ENCODE results near the gene NAB1.

The NAB1 gene

DNA sequence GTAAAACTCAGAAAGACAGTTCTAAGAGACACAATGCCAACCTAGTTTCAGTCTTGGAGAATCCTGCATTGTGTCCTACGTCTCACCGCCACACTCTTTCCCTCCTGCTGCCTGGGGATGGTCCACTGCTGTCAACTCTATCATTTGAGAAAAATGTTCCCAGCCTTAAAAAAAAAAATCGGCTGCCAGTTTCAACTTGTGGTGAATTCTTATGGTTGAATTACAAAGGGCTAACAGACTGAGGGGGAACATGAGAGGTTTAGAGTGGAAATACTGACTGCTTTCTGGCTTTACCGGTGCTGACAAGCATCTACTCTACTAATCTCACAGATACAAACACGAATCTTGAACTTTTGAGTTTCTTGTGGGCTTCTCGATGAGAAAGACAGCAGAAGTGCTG lies 74.0 kb downstream of the NAB1 start:
- no peak for DNase-seq (ENCODE audit: low read depth)
- H3K4me3 ChIP-seq (ENCODE audit: low read length): no peak overlapping the region
- TF ChIP-seq CTCF (conservative IDR thresholded peaks at IDR 0.05; ENCODE audit: low read depth, low read length): no peak

DNA sequence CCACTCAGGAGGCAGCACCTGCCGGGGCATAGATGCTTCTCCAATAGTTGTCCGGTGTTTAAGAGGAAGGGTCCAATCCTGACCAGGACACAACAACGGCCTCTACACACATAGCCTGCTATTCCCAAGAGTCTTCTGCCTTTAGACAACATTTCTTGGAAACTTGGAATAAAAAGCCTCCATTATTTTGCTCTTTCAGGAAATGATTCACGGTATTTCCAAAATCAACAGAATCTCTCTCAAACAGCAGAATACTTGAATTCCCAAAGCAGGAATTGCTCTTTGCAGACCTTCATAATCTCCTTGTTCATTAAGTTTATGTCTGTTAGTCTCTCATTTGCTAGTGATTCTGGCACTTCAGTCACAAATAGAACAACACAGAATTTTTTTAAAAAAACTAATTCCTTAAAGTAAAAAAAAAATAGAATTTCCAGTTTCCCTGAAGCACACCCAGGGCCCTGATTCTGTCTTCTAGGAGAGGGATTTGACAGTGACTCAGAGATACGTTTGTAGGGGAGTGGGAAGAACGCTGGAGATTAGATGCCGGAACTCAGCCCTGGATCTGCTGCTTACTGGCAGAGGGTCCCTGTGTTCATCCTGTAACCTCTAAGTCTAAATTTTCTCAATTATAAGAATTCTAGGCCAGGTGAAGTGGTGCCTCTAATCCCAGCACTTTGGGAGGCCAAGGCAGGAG lies 74.7 kb downstream of the NAB1 start:
- no peak for DNase-seq (ENCODE audit: low read depth)

DNA sequence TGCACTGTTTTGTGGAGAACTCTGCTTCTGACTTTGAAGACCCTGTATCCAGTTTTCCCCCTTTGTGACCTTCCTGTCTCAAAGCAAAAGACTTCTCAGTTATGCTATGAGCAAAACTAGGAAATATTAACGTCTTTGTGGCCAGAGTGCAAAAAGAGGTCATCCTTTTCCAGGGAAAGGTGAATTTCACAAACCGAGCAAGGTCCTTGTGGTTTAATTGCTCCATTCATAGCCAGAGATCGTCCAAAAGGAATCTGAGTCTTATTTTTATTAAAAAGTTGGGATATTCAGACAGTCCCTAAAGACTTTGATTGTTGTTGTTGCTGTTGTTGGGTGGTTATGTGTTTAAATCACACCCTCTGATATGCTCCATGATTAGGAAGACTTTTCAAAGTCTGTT lies 77.4 kb downstream of the NAB1 start:
- no peak overlapping the region for H3K4me3 ChIP-seq (ENCODE audit: low read length)
- no peak for TF ChIP-seq CTCF (conservative IDR thresholded peaks at IDR 0.05; ENCODE audit: low read depth, low read length)
- DNase-seq (ENCODE audit: low read depth): no peak

More for the DNA sequence above, 74.7 kb downstream of the NAB1 start:
- no peak overlapping the region for H3K4me3 ChIP-seq (ENCODE audit: low read length)
- no peak for TF ChIP-seq CTCF (conservative IDR thresholded peaks at IDR 0.05; ENCODE audit: low read depth, low read length)

- DNase-seq (ENCODE audit: low read depth): no peak
- no peak overlapping the region for H3K4me3 ChIP-seq (ENCODE audit: low read length)
- no peak for TF ChIP-seq CTCF (conservative IDR thresholded peaks at IDR 0.05; ENCODE audit: low read depth, low read length)
Measured at GRCh38 chr2:190736355-190736754, 87.5 kb downstream of the NAB1 start.

GRCh38 chr2:190740449-190740848 lies 91.6 kb downstream of the NAB1 start:
- DNase-seq (ENCODE audit: low read depth): no peak
- no peak for TF ChIP-seq CTCF (conservative IDR thresholded peaks at IDR 0.05; ENCODE audit: low read depth, low read length)
- no peak overlapping the region for H3K4me3 ChIP-seq (ENCODE audit: low read length)
